Measurements from ENCODE around the gene PDXP.

PDXP gene

DNA sequence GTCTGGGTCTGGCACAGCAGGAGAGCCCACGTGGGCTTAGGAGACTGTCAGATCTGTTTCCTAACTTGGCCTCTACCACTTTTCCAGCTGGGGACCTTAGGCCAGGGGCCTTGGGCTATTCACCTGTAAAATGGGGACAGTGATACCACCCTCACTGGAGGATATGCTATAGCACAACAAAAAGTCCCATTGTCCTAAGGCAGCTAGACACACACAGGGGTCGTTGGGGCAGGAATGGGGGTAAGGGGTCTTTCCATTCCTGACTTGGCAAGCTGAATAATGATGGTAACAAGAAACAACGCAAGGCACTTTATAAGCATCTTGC is 21.6 kb upstream of the PDXP start:
- no peak overlapping the region for H3K27ac ChIP-seq (ENCODE audit: low read depth, low read length)
- peaks cover 13% of the 10 kb centered on the region for H3K36me3 ChIP-seq (ENCODE audit: control insufficient read depth, insufficient read depth, low read length)
- no peaks in the 10 kb centered on the region for H3K9me3 ChIP-seq (ENCODE audit: control insufficient read depth, insufficient read depth, low read length)
- H3K4me1 ChIP-seq (ENCODE audit: control insufficient read depth, insufficient read depth, low read length) = peaks cover 39% of the 10 kb centered on the region
- H3K9ac ChIP-seq (ENCODE audit: low read depth, low read length) = no peak overlapping the region
- H3K27me3 ChIP-seq (ENCODE audit: control insufficient read depth, insufficient read depth, low read length) = no peaks in the 10 kb centered on the region
- no peak overlapping the region for H3K4me3 ChIP-seq (ENCODE audit: low read depth, low read length)

GRCh38 chr22:37638391-37639069 is 20.0 kb upstream of the PDXP start:
- Histone ChIP-seq H3K27me3 (ENCODE audit: control insufficient read depth, insufficient read depth, low read length) (no peaks in the 10 kb centered on the region), H3K4me1 (ENCODE audit: control insufficient read depth, insufficient read depth, low read length) (peaks cover 31% of the 10 kb centered on the region), H3K9ac (ENCODE audit: low read depth, low read length) (0 out of 2 replicates have a peak overlapping the region, but pooled peaks have one; percentile 53), H3K36me3 (ENCODE audit: control insufficient read depth, insufficient read depth, low read length) (peaks cover 8% of the 10 kb centered on the region), H3K27ac (ENCODE audit: low read depth, low read length) (peak overlapping the region; percentile 68), H3K4me3 (ENCODE audit: low read depth, low read length) (peak overlapping the region; percentile 71; the same call in 1 of the 2 replicates), H3K9me3 (ENCODE audit: control insufficient read depth, insufficient read depth, low read length) (no peaks in the 10 kb centered on the region)

GRCh38 chr22:37639070-37639760 is 19.3 kb upstream of the PDXP start, which contains the start of gene SH3BP1:
Gene SH3BP1, plus strand, starts transcription at chr22:37639669. Its CDS starts 119 bp downstream, at chr22:37639788.
- H3K9ac ChIP-seq (ENCODE audit: low read depth, low read length) = peak within 1 kb of the TSS; percentile 53; the same call in 1 of the 2 replicates
- peaks cover 14% of the 10 kb centered on the region for H3K36me3 ChIP-seq (ENCODE audit: control insufficient read depth, insufficient read depth, low read length)
- H3K27ac ChIP-seq (ENCODE audit: low read depth, low read length) = peak within 1 kb of the TSS; percentile 68
- no peaks in the 10 kb centered on the region for H3K27me3 ChIP-seq (ENCODE audit: control insufficient read depth, insufficient read depth, low read length)
- no peaks in the 10 kb centered on the region for H3K9me3 ChIP-seq (ENCODE audit: control insufficient read depth, insufficient read depth, low read length)
- H3K4me1 ChIP-seq (ENCODE audit: control insufficient read depth, insufficient read depth, low read length) = peaks cover 24% of the 10 kb centered on the region
- peak within 1 kb of the TSS; percentile 71 for H3K4me3 ChIP-seq (ENCODE audit: low read depth, low read length)

DNA sequence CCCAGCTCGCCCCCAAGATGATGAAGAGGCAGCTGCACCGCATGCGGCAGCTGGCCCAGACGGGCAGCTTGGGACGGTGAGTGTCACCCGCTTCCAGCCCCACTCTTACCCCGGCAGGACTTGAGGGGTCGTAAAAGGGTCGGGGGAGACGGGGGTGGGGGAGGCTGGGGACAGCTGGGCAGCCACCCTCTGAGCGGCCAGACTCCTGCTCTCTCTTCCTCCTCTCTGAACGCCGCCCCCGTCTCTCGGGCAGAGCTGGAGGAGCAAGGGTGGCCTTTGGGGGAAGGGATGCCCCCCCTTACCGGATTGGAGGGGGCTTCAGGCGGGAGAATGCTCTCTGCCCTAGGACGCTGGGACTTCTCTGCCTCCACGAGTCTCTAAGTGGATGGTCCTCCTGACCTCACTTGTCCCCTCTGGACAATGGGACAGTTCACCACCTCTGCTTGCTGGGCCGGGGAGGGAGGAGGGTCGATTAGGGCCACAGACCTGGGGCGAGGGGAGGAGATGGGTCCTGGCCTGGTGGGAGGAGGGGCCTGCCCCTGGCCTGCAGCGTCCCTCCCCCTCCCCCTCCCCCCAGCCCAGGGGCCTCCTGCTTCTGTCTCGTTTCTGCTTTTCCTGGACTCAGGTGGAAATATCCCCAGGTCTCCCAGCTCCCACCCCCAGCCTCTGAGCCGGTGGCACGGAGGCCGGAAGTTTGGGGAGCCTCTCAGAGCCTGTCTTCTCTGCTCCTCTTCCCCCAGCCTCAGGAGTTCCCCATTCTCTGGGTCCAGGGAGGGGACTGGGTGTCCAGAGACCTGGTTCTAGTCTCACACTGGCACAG is 18.5 kb upstream of the PDXP start:
- Histone ChIP-seq H3K4me1 (ENCODE audit: control insufficient read depth, insufficient read depth, low read length) (peaks cover 18% of the 10 kb centered on the region; the same call in 1 of the 2 replicates), H3K27ac (ENCODE audit: low read depth, low read length) (peak overlapping the region; percentile 68), H3K9ac (ENCODE audit: low read depth, low read length) (no peak overlapping the region; the same call in 1 of the 2 replicates), H3K27me3 (ENCODE audit: control insufficient read depth, insufficient read depth, low read length) (no peaks in the 10 kb centered on the region), H3K9me3 (ENCODE audit: control insufficient read depth, insufficient read depth, low read length) (no peaks in the 10 kb centered on the region), H3K4me3 (ENCODE audit: low read depth, low read length) (peak overlapping the region; percentile 71), H3K36me3 (ENCODE audit: control insufficient read depth, insufficient read depth, low read length) (peaks cover 21% of the 10 kb centered on the region)

- Histone ChIP-seq H3K4me1 (ENCODE audit: control insufficient read depth, insufficient read depth, low read length) (peaks cover 18% of the 10 kb centered on the region; the same call in 1 of the 2 replicates), H3K9ac (ENCODE audit: low read depth, low read length) (no peak overlapping the region; the same call in 1 of the 2 replicates), H3K27me3 (ENCODE audit: control insufficient read depth, insufficient read depth, low read length) (no peaks in the 10 kb centered on the region), H3K27ac (ENCODE audit: low read depth, low read length) (no peak overlapping the region), H3K4me3 (ENCODE audit: low read depth, low read length) (peak overlapping the region; percentile 71), H3K9me3 (ENCODE audit: control insufficient read depth, insufficient read depth, low read length) (no peaks in the 10 kb centered on the region), H3K36me3 (ENCODE audit: control insufficient read depth, insufficient read depth, low read length) (peaks cover 29% of the 10 kb centered on the region)
Measured at GRCh38 chr22:37640591-37641560, 17.6 kb upstream of the PDXP start.

DNA sequence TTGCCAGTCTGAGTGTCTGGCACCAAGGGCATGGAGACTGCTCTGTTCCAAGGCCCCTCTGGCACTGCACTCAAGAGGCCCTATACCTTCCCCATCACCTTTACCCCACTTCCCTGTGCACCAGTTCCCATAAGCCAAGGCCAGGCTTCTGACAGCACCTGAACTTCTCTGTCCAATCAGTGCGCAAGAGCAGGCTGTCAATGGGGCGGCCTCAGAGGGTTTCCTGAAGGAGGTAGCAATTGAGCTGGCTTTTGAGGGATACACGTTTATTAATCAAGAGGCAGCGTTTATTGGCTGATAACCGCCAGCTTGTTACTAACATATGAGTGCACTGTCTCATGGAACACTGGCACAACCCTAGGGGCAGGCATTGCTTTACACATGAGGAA is 17.0 kb upstream of the PDXP start:
- Histone ChIP-seq H3K9me3 (ENCODE audit: control insufficient read depth, insufficient read depth, low read length) (no peaks in the 10 kb centered on the region), H3K27ac (ENCODE audit: low read depth, low read length) (no peak overlapping the region), H3K4me1 (ENCODE audit: control insufficient read depth, insufficient read depth, low read length) (peaks cover 17% of the 10 kb centered on the region; the same call in 1 of the 2 replicates), H3K36me3 (ENCODE audit: control insufficient read depth, insufficient read depth, low read length) (peaks cover 31% of the 10 kb centered on the region), H3K27me3 (ENCODE audit: control insufficient read depth, insufficient read depth, low read length) (no peaks in the 10 kb centered on the region), H3K4me3 (ENCODE audit: low read depth, low read length) (no peak overlapping the region), H3K9ac (ENCODE audit: low read depth, low read length) (no peak overlapping the region)

GRCh38 chr22:37643225-37643847 is 15.2 kb upstream of the PDXP start:
- peaks cover 12% of the 10 kb centered on the region; the same call in 1 of the 2 replicates for H3K4me1 ChIP-seq (ENCODE audit: control insufficient read depth, insufficient read depth, low read length)

DNA sequence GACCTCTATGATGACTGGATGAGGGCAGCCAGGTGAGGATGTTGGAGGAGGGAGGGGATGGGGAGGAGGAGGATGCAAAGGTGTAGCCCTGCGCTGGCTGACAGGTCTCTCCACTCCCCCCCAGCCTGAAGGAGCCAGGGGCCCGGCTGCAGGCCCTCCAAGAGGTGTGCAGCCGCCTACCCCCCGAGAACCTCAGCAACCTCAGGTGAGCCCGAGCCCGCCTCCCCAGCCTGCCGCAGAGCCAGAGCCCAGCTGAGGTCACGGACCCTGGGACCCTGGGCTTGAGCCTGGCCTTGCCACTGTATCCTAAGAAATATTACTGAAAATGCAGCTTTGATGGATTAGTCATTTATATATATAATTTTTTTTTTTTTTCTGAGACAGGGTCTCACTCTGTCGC is 11.2 kb upstream of the PDXP start:
- H3K9ac ChIP-seq (ENCODE audit: low read depth, low read length) = no peak overlapping the region
- no peaks in the 10 kb centered on the region for H3K9me3 ChIP-seq (ENCODE audit: control insufficient read depth, insufficient read depth, low read length)
- H3K4me1 ChIP-seq (ENCODE audit: control insufficient read depth, insufficient read depth, low read length) = no peaks in the 10 kb centered on the region
- H3K27ac ChIP-seq (ENCODE audit: low read depth, low read length) = no peak overlapping the region
- no peaks in the 10 kb centered on the region for H3K27me3 ChIP-seq (ENCODE audit: control insufficient read depth, insufficient read depth, low read length)
- H3K4me3 ChIP-seq (ENCODE audit: low read depth, low read length) = no peak overlapping the region
- peaks cover 64% of the 10 kb centered on the region for H3K36me3 ChIP-seq (ENCODE audit: control insufficient read depth, insufficient read depth, low read length)

More at GRCh38 chr22:37643225-37643847, 15.2 kb upstream of the PDXP start:
- Histone ChIP-seq H3K27me3 (ENCODE audit: control insufficient read depth, insufficient read depth, low read length) (no peaks in the 10 kb centered on the region), H3K4me3 (ENCODE audit: low read depth, low read length) (no peak overlapping the region), H3K27ac (ENCODE audit: low read depth, low read length) (no peak overlapping the region), H3K9me3 (ENCODE audit: control insufficient read depth, insufficient read depth, low read length) (no peaks in the 10 kb centered on the region), H3K36me3 (ENCODE audit: control insufficient read depth, insufficient read depth, low read length) (peaks cover 46% of the 10 kb centered on the region), H3K9ac (ENCODE audit: low read depth, low read length) (no peak overlapping the region)

DNA sequence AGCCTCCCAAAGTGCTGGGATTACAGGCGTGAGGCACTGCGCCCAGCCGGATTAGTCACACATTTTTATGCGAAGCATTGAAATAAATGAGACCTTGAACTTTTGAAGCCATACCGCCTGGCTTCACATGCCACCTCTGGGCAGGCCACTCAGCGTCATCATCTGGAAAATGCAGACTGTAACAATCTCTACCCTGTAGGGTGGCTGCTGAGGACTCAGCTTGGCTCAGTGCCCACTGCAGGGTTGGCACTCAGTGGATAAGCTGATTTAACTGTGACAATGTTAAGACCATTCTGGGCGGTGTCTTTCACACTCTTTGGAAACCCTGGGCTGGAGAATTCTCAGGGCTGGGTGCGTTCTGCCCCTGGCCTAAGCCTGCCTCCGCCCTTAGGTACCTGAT is 10.6 kb upstream of the PDXP start:
- Histone ChIP-seq H3K9me3 (ENCODE audit: control insufficient read depth, insufficient read depth, low read length) (no peaks in the 10 kb centered on the region), H3K9ac (ENCODE audit: low read depth, low read length) (no peak overlapping the region), H3K4me1 (ENCODE audit: control insufficient read depth, insufficient read depth, low read length) (no peaks in the 10 kb centered on the region), H3K36me3 (ENCODE audit: control insufficient read depth, insufficient read depth, low read length) (peaks cover 66% of the 10 kb centered on the region), H3K27ac (ENCODE audit: low read depth, low read length) (no peak overlapping the region), H3K4me3 (ENCODE audit: low read depth, low read length) (no peak overlapping the region), H3K27me3 (ENCODE audit: control insufficient read depth, insufficient read depth, low read length) (no peaks in the 10 kb centered on the region)
